HG03159 (cell line): ENCODE measurements around the gene IQCN.

ENCODE experiments used
- ATAC-seq: cut with Tn5 transposase; IDR thresholded peaks from one replicate; pipeline ENCODE4 v1.9.1; 2021; ENCODE audit warnings: mild to moderate bottlenecking, moderate library complexity; ENCODE audit not compliant: unreplicated experiment

The IQCN gene

GRCh38 chr19:18266771-18267686 is 7.2 kb downstream of the IQCN start:
- no peak for ATAC-seq

DNA sequence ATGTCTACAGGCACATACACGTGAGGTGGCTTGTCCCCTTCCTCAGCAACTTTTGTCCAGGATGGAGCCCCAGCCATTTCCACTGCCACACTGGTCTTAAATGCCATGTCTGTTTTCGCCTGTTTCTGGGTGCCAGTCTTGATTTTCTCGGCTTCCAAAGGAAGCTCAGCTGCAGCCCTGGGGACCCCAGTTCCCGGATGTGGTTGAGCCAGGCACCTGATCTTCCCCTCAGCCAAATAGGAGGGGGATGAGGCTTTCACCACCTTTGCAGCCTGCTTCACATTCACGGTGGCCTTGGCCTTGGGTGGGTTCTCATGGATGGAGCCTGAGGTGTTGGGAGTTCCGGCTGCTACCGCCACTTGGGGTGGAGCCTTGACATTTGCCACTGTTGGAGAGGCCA is 8.7 kb downstream of the IQCN start:
- no peak for ATAC-seq

DNA sequence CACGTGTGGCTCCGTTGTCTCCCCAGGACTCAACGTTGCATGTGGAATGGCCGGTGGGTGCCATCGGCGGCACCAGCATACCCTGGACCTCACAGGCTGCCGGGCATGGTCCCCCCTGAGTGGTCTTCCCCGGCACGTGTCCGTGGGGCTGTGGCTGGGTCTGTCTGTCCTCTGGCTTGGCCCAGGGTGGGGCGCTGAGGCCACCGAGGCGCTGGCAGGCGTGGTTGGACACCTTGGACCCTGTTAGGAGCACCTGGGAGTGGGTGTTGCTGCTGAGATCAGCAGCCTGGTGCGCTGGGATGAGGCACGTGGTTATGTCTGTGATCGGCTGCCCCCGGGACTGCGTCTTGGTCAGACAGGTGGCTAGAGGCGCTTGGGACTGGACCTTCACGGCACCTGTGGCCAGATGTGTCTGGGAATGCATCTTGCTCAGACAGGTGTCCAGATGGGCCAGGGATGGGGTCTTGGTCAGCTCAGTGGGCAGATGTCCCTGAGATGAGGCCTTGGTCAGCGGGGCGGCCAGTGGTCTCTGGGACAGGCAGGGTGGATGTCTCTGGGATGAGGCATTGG is 9.2 kb downstream of the IQCN start:
- ATAC-seq = no peak

- no peak for ATAC-seq
Measured at GRCh38 chr19:18264137-18264854, 10.0 kb downstream of the IQCN start.

DNA sequence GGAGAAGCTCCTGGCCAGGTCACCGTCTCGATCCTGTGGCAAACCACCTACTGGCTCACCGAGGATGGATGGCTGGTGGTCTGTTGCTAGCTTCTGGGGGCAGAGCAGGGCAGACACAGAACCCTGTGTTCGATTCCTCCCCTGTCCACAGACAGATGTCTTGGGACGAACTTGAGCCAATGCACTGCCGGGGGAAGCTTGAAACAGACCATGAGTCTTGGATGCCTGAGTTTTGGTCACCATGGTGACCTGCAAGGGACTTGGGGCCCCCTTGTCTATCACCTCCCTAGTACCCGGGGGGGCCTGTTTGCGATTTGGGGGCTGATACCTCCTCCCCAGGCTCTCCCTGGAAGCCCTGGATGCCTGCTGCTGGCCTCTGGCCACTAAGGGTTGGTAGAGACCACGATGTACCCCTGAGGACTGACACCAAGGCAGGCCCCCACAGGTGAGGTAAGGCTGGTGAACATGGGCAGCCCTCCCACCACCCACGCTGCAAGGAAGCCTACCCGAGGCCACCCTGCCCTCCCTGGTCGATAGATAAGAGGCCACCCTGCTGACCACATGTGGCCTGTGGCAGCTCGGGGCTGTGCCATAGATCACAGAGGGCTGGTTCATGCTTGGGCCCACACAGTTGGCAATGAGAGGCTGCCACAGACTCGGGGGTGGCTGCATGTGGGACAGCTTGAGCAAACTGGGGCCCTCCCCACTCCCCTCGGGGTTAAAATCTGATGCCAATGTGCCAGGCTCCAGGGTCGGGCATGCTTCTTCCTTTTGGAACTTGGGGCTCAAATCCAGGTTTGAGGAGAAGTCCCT is 10.7 kb downstream of the IQCN start:
- ATAC-seq = no peak

- no peak for ATAC-seq
Measured at GRCh38 chr19:18262917-18263316, 11.3 kb downstream of the IQCN start.

GRCh38 chr19:18262144-18262543 is 12.1 kb downstream of the IQCN start:
- no peak for ATAC-seq

GRCh38 chr19:18261474-18261873 is 12.8 kb downstream of the IQCN start:
- ATAC-seq = no peak

GRCh38 chr19:18259893-18260292 is 14.4 kb downstream of the IQCN start:
- no peak for ATAC-seq

GRCh38 chr19:18257503-18258470 is 16.5 kb downstream of the IQCN start:
- ATAC-seq = no peak

DNA sequence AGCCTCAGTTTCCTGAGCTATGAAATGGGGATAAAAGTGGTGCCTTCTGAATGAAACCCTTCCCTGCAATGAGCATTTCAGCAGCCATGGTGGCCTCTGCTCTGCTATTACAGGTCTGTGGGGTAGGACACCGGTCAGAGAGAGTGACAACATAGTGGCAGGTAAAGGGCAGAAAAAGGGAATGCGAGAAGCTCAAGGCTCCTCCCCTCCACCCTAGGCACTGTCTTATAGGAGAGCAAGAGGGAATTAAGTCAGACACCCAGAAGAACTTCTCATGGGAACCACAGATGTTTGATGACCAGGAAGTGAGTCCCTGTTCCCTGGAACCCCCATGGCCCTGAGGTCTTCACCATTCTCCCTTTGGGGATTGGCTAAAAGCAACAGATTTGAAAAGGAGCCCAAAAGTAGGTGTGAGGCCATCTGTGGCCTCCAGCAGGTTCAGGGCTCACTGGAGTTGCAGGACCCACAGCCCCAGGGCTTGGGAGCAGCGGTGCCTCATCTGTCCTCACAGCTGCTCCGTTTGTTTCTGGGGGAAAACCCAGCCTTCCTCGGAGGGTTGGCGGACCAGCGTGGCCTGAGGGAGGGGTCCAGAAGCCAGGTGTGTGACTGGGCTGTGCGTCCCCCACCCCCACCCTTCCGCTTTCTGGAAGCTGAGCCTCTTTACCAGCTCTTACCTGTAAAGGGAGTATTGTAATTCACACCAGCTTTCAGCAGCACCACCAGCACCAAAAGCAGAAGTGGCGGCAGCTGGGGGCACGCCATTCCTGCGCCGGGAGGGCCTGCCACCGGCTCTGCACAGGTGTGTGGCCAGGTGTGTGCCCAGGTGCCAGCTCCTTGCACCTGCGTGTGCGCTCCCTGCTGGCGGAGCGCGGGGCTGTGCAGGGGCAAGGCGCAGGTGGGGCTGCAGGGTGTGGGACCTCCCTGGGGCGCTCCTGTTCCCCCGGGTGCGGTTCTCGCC is 19.4 kb downstream of the IQCN start:
- no peak for ATAC-seq

GRCh38 chr19:18253716-18254115 is 20.5 kb downstream of the IQCN start:
- no peak for ATAC-seq

- no peak for ATAC-seq
Measured at GRCh38 chr19:18253130-18253529, 21.1 kb downstream of the IQCN start.

GRCh38 chr19:18252370-18252717 is 21.9 kb downstream of the IQCN start:
- no peak for ATAC-seq

DNA sequence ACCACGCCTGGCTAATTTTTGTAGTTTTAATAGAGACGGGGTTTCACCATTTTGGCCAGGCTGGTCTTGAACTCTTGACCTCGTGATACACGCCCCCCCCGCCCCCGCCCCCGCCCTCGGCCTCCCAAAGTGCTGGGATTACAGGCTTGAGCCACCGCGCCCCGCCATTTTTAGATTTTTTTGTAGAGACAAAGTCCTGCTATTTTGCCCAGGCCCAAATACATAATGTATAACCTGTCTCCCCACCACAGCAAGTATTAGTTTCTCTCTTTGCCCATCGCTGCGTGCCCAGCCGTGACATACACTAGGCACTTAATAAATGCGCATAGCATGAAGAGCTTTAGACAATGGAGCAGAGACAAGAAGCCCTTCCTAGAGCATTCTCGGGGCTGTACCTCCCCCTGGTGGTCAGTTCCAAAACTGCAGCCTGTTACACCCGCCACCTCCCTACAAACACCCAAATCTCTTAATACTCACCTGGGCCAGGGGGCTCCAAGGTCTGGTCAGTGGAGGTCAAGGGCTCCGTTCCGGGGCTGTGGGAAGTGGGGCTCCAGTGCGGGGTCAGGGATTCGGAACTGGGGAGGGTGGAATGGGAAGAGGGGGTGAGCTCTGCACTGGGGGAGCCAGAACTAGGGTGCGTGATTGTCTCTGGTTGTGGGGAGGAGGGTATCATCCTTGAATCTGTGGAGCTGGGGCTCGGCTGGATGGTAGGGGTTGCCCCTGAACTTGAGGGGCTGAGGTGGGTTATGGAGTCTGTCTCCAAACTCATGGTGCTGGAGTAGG is 22.5 kb downstream of the IQCN start:
- no peak for ATAC-seq

- no peak for ATAC-seq
Measured at GRCh38 chr19:18249834-18250233, 24.4 kb downstream of the IQCN start.

- ATAC-seq = no peak
Measured at GRCh38 chr19:18245297-18245696, 29.0 kb downstream of the IQCN start.

DNA sequence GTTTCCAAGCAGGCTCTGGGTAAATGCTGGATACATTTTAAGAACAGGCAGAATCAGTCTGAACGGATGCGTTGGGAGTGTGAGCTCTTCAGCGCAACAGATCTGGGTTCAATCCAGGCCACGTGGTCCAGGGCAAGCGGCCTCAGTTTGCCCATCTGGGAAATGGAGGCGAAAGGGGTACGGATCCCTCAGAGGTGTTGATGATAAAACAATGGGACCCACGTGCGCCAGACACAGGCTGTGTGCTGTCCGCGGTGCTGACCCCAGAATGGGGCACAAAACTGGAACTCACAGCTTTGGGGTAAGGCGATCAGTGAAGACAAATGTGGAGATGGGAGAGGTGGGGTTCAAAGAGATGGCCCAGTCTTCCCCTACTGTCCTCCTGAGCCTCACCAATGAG is 34.9 kb downstream of the IQCN start:
- no peak for ATAC-seq
